Subcutaneous adipose tissue (tissue), 4 donors: ENCODE measurements around the gene PLD2. TPM values are rescaled to one million over a fixed set of nuclear protein-coding genes. Genes with fewer than 3 reads are reported as not detected.

ENCODE experiments used
- CTCF ChIP-seq: fragments of 450-650 bp; IDR thresholded peaks from one replicate; pipeline ENCODE4 v1.5.1; 2016; ENCODE audit warnings: low read depth, mild to moderate bottlenecking, control low read depth, antibody characterized with exemption, moderate library complexity
- total RNA-seq, 4 donors: library from RNA; depleted of rRNA; stranded (reverse); fragments of >200 nt; gene quantifications; one replicate each; pipeline ENCODE4 v1.1.0, GENCODE V29; 2016

Gene PLD2
- total RNA-seq, 4 donors from 2014 or later, result 12.6 to 25.0 (median 18.1) TPM

DNA sequence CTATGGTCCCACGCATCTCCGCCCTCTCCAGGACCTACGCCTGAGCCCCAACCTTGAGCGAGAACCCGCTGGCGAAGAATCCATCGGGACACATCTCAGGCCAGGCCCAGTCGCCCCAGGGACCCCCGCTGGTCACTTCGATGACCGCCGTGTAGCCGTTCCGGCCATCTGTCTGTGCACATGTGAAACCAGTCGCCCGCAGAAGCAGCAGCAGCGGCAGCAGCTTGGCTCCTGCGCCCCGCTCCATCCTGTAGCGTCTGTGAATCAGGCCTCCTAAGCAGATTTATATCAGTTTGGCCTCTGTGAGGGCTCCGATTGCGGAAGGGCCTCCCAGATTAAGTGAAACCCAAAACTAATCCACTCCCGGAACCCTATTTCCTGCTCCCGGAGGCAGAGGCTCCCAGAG is 20.8 kb upstream of the PLD2 start, which contains the start of gene VMO1:
Gene VMO1, minus strand, starts transcription at position 259 of the 406 bp plus-strand sequence. Its CDS starts 12 bp downstream, at position 247.
- no peak for TF ChIP-seq CTCF

DNA sequence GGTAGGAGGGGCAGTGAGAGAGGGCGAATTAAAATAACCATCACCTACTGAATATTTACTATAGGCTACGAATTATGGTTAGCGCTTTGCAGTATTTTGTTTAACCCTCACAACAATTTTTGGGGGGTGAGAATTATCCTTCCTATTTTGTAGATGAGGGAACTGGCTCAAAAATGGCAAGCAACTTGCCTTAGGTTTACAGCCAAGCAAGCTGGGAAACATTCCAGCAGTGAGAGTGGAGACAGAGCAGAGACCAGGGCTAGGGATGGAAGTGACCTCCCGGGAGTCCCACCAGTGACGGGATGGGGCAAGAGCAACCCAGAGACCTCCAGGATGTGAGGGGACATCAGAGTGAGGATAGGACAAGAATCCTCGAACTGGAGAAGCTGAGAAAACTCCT is 20.4 kb upstream of the PLD2 start:
- TF ChIP-seq CTCF, result no peak

DNA sequence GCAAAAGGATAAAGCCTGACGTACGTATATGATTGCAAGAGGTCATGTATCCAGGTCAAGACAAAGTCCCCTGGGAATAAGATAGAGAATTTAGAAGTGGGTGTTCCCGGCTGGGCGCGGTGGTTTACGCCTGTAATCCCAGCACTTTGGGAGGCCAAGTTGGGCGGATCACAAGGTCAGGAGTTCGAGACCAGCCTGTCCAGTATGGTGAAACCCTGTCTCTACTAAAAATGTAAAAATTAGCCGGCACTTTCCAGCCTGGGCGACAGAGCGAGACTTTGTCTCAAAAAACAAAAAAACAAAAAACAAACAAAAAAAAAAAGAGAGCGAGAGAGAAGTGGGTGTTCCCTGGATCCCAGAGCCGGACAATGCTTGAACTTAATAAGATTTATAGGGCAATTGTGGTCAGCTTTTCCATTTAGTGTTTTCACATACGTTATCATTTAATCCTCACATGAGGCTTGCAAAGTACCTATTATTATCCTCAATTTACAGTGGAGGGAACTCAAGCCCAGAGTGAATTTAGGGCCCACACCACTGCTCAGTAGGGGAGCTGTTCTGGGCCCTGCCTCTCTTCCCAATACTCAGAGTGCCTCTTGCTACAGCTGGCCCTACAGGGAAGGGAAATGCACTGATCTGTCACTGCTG is 18.7 kb upstream of the PLD2 start:
- no peak for TF ChIP-seq CTCF

DNA sequence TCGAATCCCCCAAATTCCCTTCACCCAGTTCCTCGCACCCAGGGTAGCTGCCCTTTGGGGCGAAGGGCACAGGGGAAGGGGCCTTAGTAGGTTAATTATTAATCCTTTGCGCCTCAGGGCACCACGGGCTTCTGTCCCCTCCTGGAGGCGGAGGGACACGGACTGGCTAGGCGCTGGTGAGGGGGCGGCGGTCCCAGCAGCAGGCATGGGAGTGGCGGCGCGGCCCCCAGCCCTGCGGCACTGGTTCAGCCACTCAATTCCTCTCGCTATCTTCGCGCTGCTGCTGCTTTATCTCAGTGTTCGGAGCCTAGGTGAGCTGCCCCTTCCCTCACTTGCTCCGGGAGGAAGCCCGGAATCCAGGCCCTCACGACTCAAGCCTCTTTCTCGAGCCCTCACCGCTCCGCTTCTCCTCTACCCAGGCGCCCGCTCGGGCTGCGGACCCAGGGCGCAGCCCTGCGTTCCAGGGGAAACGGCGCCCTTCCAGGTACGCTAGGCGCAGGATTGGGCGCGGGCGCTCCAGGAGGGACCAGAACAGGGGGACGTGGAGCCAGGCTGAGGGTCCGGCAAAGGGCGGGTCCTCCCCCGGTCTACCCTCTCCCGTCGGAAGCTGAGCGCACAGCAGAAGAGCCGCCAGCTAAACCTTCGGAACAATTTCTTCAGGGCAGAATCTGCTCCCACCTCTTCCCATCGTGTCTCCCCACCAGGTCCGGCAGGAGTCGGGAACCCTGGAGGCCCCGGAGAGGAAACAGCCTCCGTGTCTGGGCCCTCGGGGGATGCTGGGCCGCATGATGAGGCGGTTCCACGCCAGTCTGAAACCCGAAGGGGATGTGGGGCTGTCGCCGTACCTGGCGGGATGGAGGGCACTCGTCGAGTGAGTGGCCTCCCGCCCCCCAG is 17.9 kb upstream of the PLD2 start, which contains the start of gene GLTPD2:
Gene GLTPD2, plus strand, starts transcription at position 158 of the 894 bp plus-strand sequence. Its CDS starts 48 bp downstream, at position 206.
- no peak for TF ChIP-seq CTCF

GRCh38 chr17:4789701-4789950 is 17.3 kb upstream of the PLD2 start:
- no peak for TF ChIP-seq CTCF

DNA sequence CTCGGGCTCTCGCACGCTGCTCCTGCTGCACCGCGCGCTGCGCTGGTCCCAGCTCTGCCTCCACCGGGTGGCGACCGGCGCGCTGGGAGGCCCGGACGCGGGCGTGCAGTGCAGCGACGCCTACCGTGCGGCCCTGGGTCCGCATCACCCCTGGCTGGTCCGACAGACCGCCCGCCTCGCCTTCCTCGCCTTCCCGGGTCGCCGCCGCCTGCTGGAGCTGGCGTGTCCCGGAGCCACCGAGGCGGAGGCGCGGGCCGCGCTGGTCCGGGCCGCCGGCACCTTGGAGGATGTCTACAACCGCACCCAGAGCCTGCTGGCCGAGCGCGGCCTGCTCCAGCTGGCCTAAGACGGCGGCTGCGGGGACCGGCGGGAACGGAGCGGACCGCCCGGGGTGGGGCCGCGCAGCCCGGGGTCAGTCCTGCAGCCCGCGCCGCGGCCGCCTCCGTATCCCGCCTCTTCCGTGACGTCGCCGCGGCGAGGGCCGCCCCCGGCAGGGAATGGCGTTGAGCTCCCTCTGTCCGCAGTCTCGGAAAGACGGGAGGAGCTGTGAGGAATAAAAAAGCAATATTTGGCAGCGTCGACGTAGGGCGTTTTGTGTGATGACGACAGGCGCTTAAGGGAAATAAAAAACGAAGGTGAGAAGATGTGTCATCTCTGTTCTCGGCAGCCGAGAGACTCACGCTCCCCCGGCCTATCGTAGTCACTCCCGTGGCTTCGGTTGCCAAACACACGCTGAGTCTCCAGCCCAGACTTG is 16.8 kb upstream of the PLD2 start:
- no peak for TF ChIP-seq CTCF

- no peak for TF ChIP-seq CTCF
These were observed 16.3 kb upstream of the PLD2 start for GRCh38 chr17:4790705-4791088.
